ENCODE results near the gene F7. TPM values are rescaled to one million over a fixed set of nuclear protein-coding genes. Genes with fewer than 3 reads are reported as not detected.

Gene F7
- total RNA-seq, 4 donors from 2014 or later = 0.69 TPM; not detected in 3

GRCh38 chr13:113135281-113135760, 29.7 kb downstream of the F7 start:
- no peak overlapping the region for H3K4me3 ChIP-seq
- H3K27me3 ChIP-seq = no peaks in the 10 kb centered on the region
- no peaks in the 10 kb centered on the region for H3K4me1 ChIP-seq
- DNase-seq = no peak
- no peak for TF ChIP-seq POLR2A (IDR thresholded peaks at IDR 0.05)
- TF ChIP-seq, protein P1, sequence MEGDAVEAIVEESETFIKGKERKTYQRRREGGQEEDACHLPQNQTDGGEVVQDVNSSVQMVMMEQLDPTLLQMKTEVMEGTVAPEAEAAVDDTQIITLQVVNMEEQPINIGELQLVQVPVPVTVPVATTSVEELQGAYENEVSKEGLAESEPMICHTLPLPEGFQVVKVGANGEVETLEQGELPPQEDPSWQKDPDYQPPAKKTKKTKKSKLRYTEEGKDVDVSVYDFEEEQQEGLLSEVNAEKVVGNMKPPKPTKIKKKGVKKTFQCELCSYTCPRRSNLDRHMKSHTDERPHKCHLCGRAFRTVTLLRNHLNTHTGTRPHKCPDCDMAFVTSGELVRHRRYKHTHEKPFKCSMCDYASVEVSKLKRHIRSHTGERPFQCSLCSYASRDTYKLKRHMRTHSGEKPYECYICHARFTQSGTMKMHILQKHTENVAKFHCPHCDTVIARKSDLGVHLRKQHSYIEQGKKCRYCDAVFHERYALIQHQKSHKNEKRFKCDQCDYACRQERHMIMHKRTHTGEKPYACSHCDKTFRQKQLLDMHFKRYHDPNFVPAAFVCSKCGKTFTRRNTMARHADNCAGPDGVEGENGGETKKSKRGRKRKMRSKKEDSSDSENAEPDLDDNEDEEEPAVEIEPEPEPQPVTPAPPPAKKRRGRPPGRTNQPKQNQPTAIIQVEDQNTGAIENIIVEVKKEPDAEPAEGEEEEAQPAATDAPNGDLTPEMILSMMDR (IDR thresholded peaks at IDR 0.05) = no peak
- no peak overlapping the region for H3K27ac ChIP-seq
- H3K36me3 ChIP-seq = no peaks in the 10 kb centered on the region
- intact Hi-C loops (cut with DNase I; ENCODE audit: low total_unique reads) = no loop called here
- no peaks in the 10 kb centered on the region for H3K9me3 ChIP-seq

DNA sequence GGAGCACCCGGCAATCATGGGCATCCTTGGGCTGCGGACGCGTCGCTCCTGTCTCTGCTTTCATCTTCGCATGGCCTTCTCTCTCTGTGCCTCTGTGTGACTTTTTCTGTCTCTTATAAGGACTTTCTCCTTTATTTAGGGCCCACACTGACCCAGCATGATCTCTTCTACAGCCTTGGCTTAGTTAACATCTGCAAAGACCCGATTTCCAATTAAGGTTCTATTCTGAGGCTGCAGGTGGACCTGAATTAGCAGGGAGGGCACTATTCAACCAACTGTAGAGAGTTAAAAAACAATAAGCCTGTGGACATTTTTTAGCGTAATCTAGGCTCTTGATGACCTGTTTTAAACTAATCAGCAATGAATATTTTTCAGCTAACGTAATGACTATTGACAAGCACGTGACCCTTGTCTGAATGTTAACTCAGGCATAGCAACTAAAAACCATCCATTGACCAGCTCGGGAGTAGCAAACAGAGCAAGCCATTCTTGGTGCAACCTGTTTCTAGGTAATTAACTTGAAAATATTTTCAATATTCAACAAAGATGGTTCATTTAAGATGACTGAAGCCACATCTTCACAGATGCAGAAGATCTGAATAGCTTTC, 32.2 kb downstream of the F7 start:
- no peak for TF ChIP-seq POLR2A (IDR thresholded peaks at IDR 0.05)
- TF ChIP-seq, protein P1 (IDR thresholded peaks at IDR 0.05) = no peak
- Histone ChIP-seq H3K27ac (no peak overlapping the region), H3K9me3 (no peaks in the 10 kb centered on the region), H3K27me3 (no peaks in the 10 kb centered on the region), H3K4me3 (no peak overlapping the region), H3K4me1 (no peaks in the 10 kb centered on the region), H3K36me3 (no peaks in the 10 kb centered on the region)
- no peak for DNase-seq
- intact Hi-C loops (cut with DNase I; ENCODE audit: low total_unique reads) = no loop called here

GRCh38 chr13:113138792-113139551, 33.4 kb downstream of the F7 start:
- Histone ChIP-seq H3K27ac (no peak overlapping the region), H3K27me3 (no peaks in the 10 kb centered on the region), H3K4me3 (no peak overlapping the region), H3K9me3 (no peaks in the 10 kb centered on the region), H3K36me3 (no peaks in the 10 kb centered on the region), H3K4me1 (no peaks in the 10 kb centered on the region)
- no peak for DNase-seq
- intact Hi-C loops (cut with DNase I; ENCODE audit: low total_unique reads) = no loop called here
- TF ChIP-seq POLR2A (IDR thresholded peaks at IDR 0.05) = no peak
- TF ChIP-seq, protein P1 (IDR thresholded peaks at IDR 0.05) = no peak

DNA sequence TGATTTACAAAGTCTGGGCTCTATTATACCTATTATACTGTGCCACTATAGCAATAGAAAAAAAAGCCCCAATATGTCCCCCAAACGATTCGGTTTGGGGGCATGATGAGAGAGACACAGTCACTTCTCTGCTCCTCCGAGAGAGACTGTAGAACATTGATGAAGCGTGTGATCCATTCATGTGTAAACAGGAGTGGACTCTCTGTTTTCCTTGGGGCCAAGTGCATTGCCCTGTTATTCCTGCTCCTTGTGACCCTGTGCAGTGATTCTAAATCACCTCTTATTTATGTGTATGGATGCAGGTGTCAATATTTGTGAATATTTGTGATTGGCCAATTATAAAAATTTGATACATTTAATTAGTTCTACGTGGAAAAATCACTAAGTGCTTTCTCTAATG, 34.0 kb downstream of the F7 start:
- Histone ChIP-seq H3K9me3 (no peaks in the 10 kb centered on the region), H3K27me3 (no peaks in the 10 kb centered on the region), H3K4me3 (no peak overlapping the region), H3K27ac (no peak overlapping the region), H3K4me1 (no peaks in the 10 kb centered on the region), H3K36me3 (no peaks in the 10 kb centered on the region)
- DNase-seq = no peak
- TF ChIP-seq POLR2A (IDR thresholded peaks at IDR 0.05) = no peak
- intact Hi-C loops (cut with DNase I; ENCODE audit: low total_unique reads) = no loop called here

DNA sequence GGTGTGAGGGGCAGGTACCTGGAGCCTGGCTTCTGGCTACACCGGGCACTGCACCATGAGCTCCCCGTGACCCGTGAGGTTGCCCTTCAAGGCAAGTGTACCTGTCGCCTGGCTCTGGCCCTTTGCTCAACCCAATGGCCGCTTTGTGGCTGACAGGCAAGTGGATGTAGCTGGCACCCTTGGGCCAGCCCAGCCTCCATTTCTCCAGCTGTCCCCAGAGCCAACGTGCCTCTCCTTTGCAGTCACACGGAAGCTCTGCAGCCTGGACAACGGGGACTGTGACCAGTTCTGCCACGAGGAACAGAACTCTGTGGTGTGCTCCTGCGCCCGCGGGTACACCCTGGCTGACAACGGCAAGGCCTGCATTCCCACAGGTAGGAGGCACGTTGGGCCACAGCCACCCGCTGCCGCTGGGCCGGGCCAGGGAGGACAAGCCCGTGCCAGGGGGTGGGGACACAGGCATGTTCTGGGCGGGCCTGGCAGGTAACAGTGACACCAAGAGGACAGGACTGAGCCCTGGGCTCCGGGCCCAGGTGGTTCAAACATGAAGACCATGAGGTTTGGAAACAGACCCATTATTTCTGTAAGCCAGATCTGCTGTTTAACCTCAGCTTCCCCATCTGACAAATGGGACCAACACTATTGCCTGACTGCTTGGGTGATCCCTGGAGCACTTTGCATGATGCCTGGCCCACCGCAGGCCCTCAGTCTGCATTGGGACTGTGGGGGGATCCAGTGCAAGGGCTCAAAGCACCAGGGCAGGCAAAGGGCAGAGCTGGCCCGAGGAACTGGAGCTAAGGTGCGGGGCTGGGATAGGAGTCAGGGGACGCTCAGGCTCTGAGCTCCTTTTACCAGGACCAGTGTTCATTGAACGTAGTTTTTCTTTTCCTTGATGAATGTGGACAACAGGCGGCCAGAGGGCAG, 35.3 kb downstream of the F7 start:
- DNase-seq = no peak
- Histone ChIP-seq H3K4me1 (no peaks in the 10 kb centered on the region), H3K9me3 (no peaks in the 10 kb centered on the region), H3K27ac (no peak overlapping the region), H3K4me3 (no peak overlapping the region), H3K27me3 (no peaks in the 10 kb centered on the region), H3K36me3 (no peaks in the 10 kb centered on the region)
- TF ChIP-seq, protein P1 (IDR thresholded peaks at IDR 0.05) = no peak
- TF ChIP-seq POLR2A (IDR thresholded peaks at IDR 0.05) = no peak
- intact Hi-C loops (cut with DNase I; ENCODE audit: low total_unique reads) = no loop called here
